GM18505 (cell line): Measurements from ENCODE around the gene DCLRE1A.
A peak's percentile ranks its signal among the peaks of the same experiment; 100 is the strongest.

Source experiments
- ATAC-seq: cut with Tn5 transposase; IDR thresholded peaks from one replicate; pipeline ENCODE4 v1.9.1; 2021; ENCODE audit not compliant: unreplicated experiment
- POLR2A ChIP-seq: IDR thresholded peaks from 4 replicates; pipeline ENCODE4 v1.6.1; 2011; ENCODE audit warnings: borderline replicate concordance; ENCODE audit not compliant: insufficient read depth, insufficient read length; ENCODE audit errors: extremely low read depth

The DCLRE1A gene

DNA sequence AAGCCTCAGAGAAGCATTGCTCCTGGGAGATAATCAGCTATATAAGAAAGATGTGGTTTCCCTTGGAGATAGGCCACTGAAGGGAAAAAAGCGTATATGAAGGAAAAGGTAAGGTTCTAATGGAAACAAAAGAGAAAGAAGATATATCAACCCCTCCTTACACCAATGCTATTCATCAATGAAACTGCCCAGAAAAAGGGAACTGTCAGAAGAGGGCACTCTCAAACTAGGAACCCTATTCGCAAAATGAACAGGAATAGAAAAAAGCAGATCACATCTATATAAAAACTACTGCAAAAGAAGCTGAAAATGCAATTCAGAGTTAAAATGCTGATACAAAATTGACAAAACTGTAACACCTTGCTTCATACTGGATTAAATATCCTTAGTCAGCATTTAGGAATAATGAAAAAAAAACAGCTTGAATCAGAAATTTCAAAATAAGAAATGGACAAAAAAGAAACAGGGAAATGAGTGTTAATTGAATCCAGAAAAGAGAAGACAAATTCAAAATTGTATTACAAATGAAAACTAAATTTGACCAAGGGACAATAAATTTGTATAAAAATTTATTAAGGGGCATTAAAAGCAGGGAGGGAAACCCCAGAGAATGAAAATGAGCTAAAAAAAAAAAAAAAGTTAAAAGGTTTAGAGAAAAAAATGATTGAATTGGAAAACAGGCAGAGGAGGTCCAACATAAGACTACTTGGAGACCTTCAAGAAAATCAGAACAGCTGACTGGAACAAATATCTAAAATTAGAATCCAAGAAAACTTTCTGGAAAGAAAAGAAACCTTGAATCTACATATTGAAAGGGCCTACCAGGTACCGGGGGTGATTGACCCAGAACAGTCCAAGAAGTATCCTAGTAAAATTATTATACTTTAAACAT is 18.5 kb upstream of the DCLRE1A start:
- ATAC-seq = no peak
- no peak for TF ChIP-seq POLR2A

DNA sequence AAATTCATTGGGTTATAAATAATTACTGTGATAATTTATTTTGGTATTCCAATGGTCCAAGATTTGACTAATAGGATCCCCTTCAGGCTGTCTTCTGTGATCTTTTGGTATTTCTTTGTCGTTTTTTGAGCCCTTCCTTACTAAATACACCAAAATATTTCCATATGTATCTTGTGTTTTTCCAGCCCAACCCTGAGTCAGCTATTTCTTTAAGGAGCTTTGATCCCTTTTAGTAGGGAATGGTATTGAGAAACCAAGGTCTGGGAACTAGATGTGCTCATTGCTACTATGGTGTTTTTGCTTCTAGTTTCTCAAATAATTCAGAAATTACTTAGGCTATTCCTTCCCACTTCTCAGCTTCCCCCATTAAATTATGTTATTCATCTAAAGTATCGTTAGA is 15.9 kb upstream of the DCLRE1A start:
- TF ChIP-seq POLR2A = no peak
- no peak for ATAC-seq

DNA sequence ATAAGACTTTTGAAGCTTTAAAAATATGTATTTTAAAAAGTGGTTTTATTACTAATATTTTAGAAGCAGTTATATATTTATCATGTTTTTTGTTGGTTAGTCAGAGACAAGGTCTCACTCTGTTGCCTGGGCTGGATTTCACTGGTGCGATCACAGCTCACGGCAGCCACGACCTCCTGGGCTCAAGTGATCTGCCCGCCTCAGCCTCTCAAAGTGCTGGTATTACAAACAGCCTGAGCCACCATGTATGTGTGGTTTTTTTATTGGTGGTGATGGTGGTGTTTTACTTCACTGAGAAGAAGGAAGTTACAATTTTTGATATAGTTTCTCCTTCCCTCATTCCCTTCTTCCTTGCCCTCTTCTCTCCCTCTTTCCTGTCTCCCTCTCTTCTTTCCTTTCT is 14.0 kb upstream of the DCLRE1A start:
- TF ChIP-seq POLR2A = no peak

DNA sequence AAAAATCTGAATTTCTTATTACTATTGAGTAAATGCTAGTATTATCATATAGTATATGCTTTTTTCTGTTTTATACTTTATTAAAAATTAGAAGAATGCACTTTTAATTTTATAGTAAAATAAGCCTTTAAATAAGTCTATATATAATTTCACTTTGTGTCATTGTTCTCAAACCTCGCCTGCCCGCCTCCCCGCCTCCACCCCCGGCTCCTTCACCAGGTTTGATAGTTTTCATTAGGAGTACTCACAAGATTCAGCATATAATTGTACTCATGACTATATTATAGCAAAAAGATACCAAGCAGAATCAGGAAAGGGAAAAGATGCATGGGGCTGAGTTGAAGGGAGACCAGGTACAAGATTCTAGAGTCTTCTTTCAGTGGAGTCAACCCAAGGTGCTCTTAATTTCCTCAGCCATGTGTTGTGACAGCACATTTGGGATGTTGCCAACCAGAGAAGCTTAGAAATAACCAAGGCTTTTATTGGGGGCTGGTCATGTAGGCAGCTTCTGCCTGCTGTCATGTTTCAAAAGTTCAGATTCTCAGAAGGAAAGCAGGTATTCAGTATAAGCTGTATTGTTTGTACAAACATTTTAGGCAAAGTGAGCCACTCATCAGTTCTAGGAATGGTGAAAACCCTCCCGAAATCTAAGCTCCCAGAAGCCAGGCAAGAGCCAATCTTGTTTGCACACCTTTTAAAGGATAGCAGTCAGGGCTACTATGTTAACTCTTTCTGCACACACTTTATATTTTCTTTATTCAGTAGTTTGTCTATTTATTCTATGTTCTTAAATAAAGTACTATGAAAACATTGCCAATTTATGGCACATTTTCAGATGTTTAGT is 12.9 kb upstream of the DCLRE1A start:
- ATAC-seq = no peak
- TF ChIP-seq POLR2A = no peak

More for the DNA sequence above, 14.0 kb upstream of the DCLRE1A start:
- ATAC-seq = no peak

DNA sequence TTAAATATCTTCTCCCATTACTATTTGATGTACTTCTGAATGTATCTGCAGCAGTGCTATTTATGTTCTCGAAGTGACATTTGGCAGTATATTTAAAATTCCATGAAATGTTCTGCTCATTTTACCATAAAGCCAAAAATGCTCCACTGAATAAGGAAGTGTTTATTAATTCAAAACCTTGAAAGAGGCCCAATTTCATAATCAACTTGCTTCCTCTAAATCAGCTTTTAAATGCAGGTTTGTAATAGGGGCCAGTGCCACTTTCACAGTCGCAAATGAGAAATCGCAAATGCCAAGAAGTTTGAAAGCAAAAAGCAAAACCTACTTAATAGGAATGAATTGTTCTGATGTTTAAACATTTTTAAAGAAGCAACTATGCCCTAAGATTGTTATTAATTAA is 12.0 kb upstream of the DCLRE1A start:
- no peak for ATAC-seq
- no peak for TF ChIP-seq POLR2A

DNA sequence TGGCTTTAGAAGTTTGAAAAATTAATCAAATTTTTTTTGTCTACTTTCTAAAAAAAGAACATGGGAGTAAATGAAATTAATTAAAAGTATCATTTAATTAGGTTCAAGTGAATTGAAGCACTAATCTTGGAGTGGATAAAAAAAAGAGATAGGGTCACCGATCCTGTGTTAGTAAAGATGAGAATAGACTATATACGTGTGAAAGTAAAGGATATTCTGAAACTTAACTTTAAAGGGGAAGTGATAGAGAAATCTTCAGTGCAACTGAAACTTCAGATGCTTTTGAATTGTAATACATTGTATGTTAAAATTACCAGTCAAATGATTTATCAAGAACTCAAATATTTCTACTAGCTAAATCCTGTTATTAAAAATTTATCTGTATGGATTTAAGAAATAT is 5.4 kb upstream of the DCLRE1A start:
- ATAC-seq = peak; percentile 28
- TF ChIP-seq POLR2A = no peak

DNA sequence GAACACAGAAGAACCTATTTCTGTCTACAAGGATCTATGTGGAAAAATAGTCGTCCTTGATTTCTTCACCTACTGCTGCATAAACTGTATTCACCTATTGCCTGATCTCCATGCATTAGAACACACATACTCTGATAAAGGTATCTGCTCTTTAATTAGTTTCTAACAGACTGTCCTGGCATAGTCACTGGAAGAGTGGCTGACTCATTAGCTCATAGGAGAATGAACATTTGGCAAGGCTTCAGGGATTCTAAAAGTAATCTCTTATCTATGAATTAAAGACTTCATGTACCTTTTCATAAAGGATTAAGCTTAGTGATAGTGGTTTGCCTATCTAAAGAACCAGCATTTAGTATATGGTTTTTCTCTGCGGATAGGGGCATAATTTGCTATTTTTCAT is 4.7 kb upstream of the DCLRE1A start:
- ATAC-seq = no peak

DNA sequence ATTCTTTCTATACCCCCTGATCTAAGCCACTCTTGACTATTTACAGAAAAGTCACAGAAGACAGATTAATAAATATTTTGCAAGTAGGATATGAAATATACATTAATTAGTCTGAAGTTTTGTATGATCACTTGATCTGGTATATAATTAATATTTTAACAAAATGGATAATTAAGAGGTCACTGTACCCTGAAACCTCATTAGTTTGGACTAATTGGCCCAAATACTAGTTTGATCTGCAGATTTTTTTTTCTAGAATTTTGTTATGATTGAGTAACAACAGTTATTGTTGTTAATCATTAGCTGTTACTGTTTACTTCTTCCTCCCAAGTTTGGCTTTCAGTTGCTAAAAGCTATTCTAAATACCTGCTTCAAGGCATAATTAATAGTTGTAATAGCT is 3.3 kb upstream of the DCLRE1A start:
- no peak for TF ChIP-seq POLR2A
- no peak for ATAC-seq

More for the DNA sequence above, 4.7 kb upstream of the DCLRE1A start:
- no peak for TF ChIP-seq POLR2A

DNA sequence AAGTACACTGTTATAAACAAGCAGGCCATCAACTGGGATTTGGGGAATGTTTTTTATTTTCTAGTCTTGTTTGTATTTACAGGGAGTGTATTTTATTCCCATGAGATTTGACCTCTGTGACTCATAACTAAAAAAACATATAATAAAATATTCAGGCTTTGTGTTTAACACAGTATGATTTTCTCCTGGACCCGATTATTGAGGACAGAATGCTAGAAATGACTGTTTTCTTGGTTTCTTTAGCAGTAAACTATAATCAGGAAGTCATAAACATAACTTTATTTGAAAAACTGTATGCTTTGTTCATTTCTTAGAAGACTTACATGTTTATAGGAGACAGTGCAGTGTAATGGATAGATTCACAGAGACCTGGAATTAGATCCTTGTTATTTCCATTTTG is 2.7 kb upstream of the DCLRE1A start:
- ATAC-seq = no peak
- TF ChIP-seq POLR2A = no peak

DNA sequence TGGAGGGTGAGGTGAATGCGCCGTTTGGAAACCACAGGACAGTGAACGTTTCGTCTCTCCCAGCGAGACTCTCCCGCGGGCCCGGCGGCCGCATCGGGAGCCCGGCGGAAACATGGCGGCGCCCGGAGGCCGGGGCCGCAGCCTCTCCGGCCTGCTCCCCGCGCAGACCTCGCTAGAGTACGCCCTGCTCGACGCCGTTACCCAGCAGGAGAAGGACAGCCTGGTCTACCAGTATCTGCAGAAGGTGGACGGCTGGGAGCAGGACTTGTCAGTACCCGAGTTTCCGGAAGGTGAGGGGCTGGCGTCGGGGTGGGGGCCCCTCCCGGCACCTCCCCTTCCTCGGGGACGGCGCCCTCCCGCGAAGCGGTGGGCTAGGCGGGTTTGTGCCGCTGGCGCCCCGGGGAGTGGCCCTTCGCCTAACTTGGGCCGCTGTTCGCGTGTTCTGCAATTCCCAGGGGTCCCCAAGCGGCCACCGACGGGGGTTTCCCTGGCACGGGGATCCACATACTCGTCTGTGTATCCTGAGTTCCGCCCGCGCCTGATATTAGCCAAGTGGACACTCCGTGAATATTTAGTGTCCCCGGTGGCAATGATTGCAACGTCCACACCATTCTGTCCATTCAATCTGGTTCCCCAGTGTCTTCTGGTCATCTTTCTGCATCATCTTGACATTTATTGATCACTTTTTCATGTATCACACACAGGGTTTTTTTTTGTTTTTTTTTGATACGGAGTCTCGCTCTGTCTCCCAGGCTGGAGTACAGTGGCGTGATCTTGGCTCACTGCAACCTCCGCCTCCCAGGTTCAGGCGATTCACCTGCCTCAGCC is 1.1 kb upstream of the DCLRE1A start:
- peak; percentile 35 for ATAC-seq
- TF ChIP-seq POLR2A = peak; percentile 85

DNA sequence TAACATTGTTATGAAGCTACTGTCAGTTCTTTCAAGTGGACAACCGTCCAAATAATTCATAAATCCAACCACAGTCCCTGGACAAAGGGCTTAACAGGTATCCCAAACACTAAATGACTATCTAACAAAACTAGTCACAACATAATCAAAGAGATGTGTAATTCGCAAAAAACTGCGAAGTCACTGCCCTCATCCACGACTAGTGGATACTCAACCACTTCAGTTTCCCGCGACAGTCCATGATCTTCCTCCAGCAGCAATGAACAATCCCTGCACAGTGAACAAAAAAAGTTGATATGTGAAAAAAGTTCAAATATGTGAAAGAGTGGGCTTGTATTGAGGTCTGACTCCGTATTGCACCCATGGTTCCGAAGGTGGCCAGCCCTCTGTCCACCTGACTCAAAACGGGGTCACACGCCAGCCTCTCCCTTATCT is 287 bp downstream of the DCLRE1A start:
- no peak for TF ChIP-seq POLR2A
- no peak for ATAC-seq

DNA sequence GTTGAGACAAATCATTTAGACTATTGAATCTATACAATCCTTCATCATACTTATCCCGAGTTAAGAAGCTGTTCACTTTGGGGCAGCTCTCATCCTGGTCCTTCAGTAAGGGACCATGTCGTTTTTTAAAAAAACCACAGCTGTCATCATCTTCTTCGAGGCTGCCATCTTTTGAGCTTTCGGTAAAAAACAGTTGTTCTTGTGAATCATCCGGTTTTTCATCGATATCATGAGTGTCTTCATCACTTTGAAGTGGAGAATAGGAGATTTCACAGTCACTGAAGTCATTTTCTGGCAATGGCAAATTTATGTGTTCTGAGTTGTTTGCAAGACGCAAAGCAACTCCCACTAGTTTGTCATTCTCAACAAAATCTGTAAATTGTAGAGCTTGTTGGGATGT is 3.9 kb downstream of the DCLRE1A start:
- no peak for TF ChIP-seq POLR2A
- no peak for ATAC-seq
